Left ventricle myocardium inferior (tissue), 1 donor: Measurements from ENCODE around the gene NRIP3. TPM values are rescaled to one million over a fixed set of nuclear protein-coding genes. Genes with fewer than 3 reads are reported as not detected.

Experiments used
- DNase-seq: peaks from one replicate; pipeline ENCODE4 v3.0.0-alpha.2; 2020
- H3K27ac ChIP-seq: fragments of 200-600 bp; replicated peaks from 2 replicates; pipeline ENCODE4 v1.8.0; 2021
- H3K27me3 ChIP-seq: fragments of 200-600 bp; 2 replicates; pipeline ENCODE4 v1.8.0; 2021; ENCODE audit warnings: low read depth
- H3K36me3 ChIP-seq: fragments of 200-600 bp; 2 replicates; pipeline ENCODE4 v1.8.0; 2021
- H3K4me1 ChIP-seq: fragments of 200-600 bp; 2 replicates; pipeline ENCODE4 v1.8.0; 2021
- H3K4me3 ChIP-seq: fragments of 200-600 bp; 2 replicates; pipeline ENCODE4 v1.8.0; 2021; ENCODE audit warnings: mild to moderate bottlenecking, moderate library complexity
- H3K9me3 ChIP-seq: fragments of 200-600 bp; replicated peaks from 2 replicates; pipeline ENCODE4 v1.8.0; 2021
- CTCF ChIP-seq: fragments of 200-600 bp; IDR thresholded peaks from 2 replicates; pipeline ENCODE4 v1.8.0; 2021; ENCODE audit warnings: antibody characterized with exemption, mild to moderate bottlenecking, borderline replicate concordance
- intact Hi-C: fragments of 100-400 bp; cut with micrococcal nuclease; formaldehyde crosslinking; loops from one replicate; pipeline ENCODE4 v1.11.0; 2022
- total RNA-seq: library from RNA; stranded (reverse); fragmentation: NEBNext Ultra II Directional; extraction: Animal tissue kit (Norgen Biotek cat#: 25700); gene quantifications from one replicate; pipeline ENCODE4 v1.2.1, GENCODE V29; 2021
- donor health status: DM: no; HTN: yes; CAD: no; lungs with severe emphysema.

The NRIP3 gene
- total RNA-seq, 1 donor from 2014 or later: 1.9 TPM

- intact Hi-C loops: no loop called here
- H3K4me3 ChIP-seq: no peak overlapping the region
- H3K4me1 ChIP-seq: no peaks in the 10 kb centered on the region
- TF ChIP-seq CTCF: no peak
- H3K9me3 ChIP-seq: no peaks in the 10 kb centered on the region
- H3K27ac ChIP-seq: no peak overlapping the region
- H3K27me3 ChIP-seq: no peaks in the 10 kb centered on the region
- H3K36me3 ChIP-seq: no peaks in the 10 kb centered on the region
- DNase-seq: no peak
These were observed 32.4 kb downstream of the NRIP3 start for GRCh38 chr11:8971196-8971923.

- Histone ChIP-seq H3K27ac (no peak overlapping the region), H3K4me3 (no peak overlapping the region), H3K27me3 (no peaks in the 10 kb centered on the region), H3K4me1 (peaks cover 38% of the 10 kb centered on the region), H3K9me3 (no peaks in the 10 kb centered on the region), H3K36me3 (no peaks in the 10 kb centered on the region)
- DNase-seq: no peak
- intact Hi-C loops: no loop called here
- TF ChIP-seq CTCF: no peak
These were observed 36.6 kb downstream of the NRIP3 start for GRCh38 chr11:8967184-8967583.

GRCh38 chr11:8964324-8965320 is 39.2 kb downstream of the NRIP3 start, which contains the start of gene TMEM9B:
TMEM9B (minus strand) TSS chr11:8964442; CDS start chr11:8964313, 129 bp downstream.
- peak within 1 kb of the TSS; percentile 85 for H3K4me3 ChIP-seq
- H3K36me3 ChIP-seq: no peaks in the 10 kb centered on the region
- H3K9me3 ChIP-seq: no peaks in the 10 kb centered on the region
- TF ChIP-seq CTCF: no peak
- DNase-seq: peak; percentile 90
- peak within 1 kb of the TSS; percentile 97 for H3K27ac ChIP-seq
- peaks cover 49% of the 10 kb centered on the region for H3K4me1 ChIP-seq
- intact Hi-C loops: loop anchor here (5.0 kb wide), 1 partner anchor 277 kb away; no protein-coding TSS in a partner anchor
- H3K27me3 ChIP-seq: no peaks in the 10 kb centered on the region

GRCh38 chr11:8963569-8964323 is 40.1 kb downstream of the NRIP3 start:
- H3K27me3 ChIP-seq: no peaks in the 10 kb centered on the region
- intact Hi-C loops: loop anchor here (5.0 kb wide), 1 partner anchor 276 kb away; no protein-coding TSS in a partner anchor

More at GRCh38 chr11:8963569-8964323, 40.1 kb downstream of the NRIP3 start:
- peak overlapping the region; percentile 97 for H3K27ac ChIP-seq
- H3K36me3 ChIP-seq: no peaks in the 10 kb centered on the region
- H3K9me3 ChIP-seq: no peaks in the 10 kb centered on the region
- DNase-seq: peak; percentile 77
- no peak for TF ChIP-seq CTCF
- peak overlapping the region; percentile 85 for H3K4me3 ChIP-seq
- H3K4me1 ChIP-seq: peaks cover 56% of the 10 kb centered on the region
